Testis (tissue), 2 donors: ENCODE measurements around the gene BCR.

Experiments
- POLR2A ChIP-seq: fragments of 450-650 bp; IDR thresholded peaks from one replicate; pipeline ENCODE4 v1.6.1; 2017; ENCODE audit warnings: antibody characterized with exemption, mild to moderate bottlenecking, moderate library complexity
- TF ChIP-seq, protein P1 (sequence below), 3 experiments: fragments of 450-650 bp in 2 of 3; fragments of 200-600 bp in 1 of 3; sonication (generic) in 1 of 3; IDR thresholded peaks; one replicate each; pipeline ENCODE4 v1.5.1; 2016 to 2019; ENCODE audit warnings: antibody characterized with exemption in 3 of 3, mild to moderate bottlenecking in 2 of 3, moderate library complexity in 1 of 3

GRCh38 chr22:23261900-23262450 is 81.7 kb downstream of the BCR start:
- TF ChIP-seq, protein P1, sequence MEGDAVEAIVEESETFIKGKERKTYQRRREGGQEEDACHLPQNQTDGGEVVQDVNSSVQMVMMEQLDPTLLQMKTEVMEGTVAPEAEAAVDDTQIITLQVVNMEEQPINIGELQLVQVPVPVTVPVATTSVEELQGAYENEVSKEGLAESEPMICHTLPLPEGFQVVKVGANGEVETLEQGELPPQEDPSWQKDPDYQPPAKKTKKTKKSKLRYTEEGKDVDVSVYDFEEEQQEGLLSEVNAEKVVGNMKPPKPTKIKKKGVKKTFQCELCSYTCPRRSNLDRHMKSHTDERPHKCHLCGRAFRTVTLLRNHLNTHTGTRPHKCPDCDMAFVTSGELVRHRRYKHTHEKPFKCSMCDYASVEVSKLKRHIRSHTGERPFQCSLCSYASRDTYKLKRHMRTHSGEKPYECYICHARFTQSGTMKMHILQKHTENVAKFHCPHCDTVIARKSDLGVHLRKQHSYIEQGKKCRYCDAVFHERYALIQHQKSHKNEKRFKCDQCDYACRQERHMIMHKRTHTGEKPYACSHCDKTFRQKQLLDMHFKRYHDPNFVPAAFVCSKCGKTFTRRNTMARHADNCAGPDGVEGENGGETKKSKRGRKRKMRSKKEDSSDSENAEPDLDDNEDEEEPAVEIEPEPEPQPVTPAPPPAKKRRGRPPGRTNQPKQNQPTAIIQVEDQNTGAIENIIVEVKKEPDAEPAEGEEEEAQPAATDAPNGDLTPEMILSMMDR (IDR thresholded peaks at IDR 0.05) = no peak
- no peak for TF ChIP-seq POLR2A
